Activated T-cell treated with anti-CD3 and anti-CD28 coated beads, Interleukin-2, amount 50 U/mL, for 24 hours (primary cell): ENCODE results near the gene IFT122.
"Not testable (repeated sequence)": the region's sequence is repeated elsewhere in the genome, so short reads cannot be mapped to it uniquely, and the experiment has no call there.

Experiments used
- DNase-seq: peaks from one replicate; pipeline ENCODE4 v3.0.0-alpha.2; 2020
- H3K27ac Mint-ChIP-seq: 2 replicates; pipeline ENCODE4 v1.8.0; 2020; ENCODE audit warnings: mild to moderate bottlenecking, mixed read lengths
- H3K27me3 Mint-ChIP-seq: 2 replicates; pipeline ENCODE4 v1.8.0; 2020; ENCODE audit warnings: mixed read lengths
- H3K36me3 Mint-ChIP-seq: 2 replicates; pipeline ENCODE4 v1.8.0; 2020; ENCODE audit warnings: low read depth, mixed read lengths
- H3K4me1 Mint-ChIP-seq: 2 replicates; pipeline ENCODE4 v1.8.0; 2020; ENCODE audit warnings: low read depth, mixed read lengths
- H3K4me3 Mint-ChIP-seq: 2 replicates; pipeline ENCODE4 v1.8.0; 2020; ENCODE audit warnings: mild to moderate bottlenecking, moderate library complexity, mixed read lengths
- H3K9me3 Mint-ChIP-seq: 2 replicates; pipeline ENCODE4 v1.8.0; 2020; ENCODE audit warnings: mixed read lengths

The IFT122 gene

DNA sequence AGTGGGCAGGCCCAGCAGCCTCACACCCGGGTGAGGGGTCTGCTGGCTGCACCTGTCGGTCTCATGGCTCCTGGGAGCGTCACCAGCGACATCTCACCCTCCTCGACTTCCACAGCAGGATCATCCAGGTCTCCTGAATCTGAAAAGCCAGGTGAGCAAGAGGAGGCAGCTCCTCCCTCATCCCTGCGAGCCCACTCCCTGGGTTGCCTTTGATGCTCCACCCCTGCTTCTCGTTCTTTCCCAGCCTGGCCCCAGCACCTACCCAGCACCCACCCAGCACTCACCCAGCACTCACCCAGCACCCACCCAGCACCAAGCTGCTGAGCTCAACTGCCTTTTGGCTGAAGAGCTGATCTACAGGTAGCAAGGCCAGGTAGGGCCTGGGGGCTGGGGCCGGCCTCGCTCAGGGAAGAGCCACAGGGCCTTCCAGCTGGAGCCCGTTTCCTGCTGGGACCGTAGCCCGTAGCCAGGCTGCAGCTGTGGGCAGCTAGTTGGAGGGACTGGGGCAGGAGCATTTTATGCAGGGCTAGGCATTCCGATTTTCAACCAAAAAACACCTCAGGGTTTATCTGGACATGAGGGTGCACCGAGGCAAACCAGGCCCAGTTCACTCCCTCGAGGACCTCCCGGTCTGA lies 103.2 kb downstream of the IFT122 start, which contains the start of gene H1-8:
H1-8 (plus strand) TSS at position 20 of the 635 bp plus-strand sequence; CDS start at position 64, 44 bp downstream.
- no peak within 1 kb of the TSS for H3K4me3 Mint-ChIP-seq
- H3K27ac Mint-ChIP-seq: no peak within 1 kb of the TSS
- H3K36me3 Mint-ChIP-seq: no peaks in the 10 kb centered on the region
- no peak for DNase-seq
- H3K4me1 Mint-ChIP-seq: no peaks in the 10 kb centered on the region
- no peaks in the 10 kb centered on the region for H3K27me3 Mint-ChIP-seq
- no peaks in the 10 kb centered on the region for H3K9me3 Mint-ChIP-seq

DNA sequence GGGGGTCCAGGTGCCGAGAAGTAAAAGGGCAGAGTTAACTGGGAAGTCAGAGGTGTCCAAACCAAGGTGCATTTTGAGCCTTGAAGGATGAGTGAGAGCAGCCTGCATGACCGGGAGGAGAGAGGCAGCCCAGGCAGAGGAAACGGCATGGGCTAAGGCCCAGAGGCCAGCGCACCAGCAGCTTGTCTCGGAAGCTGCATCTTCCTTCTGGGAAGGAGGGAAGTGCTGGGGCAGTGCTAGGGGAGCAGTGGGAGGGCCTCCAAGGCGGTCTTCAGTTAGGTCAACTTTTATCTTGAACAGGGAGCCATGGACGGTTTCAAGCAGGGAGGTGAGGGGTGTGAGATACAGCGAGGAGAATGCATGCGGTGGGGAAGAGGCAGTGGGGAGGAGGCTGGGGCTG lies 104.0 kb downstream of the IFT122 start:
- no peak for DNase-seq
- no peaks in the 10 kb centered on the region for H3K9me3 Mint-ChIP-seq
- no peaks in the 10 kb centered on the region for H3K27me3 Mint-ChIP-seq
- H3K27ac Mint-ChIP-seq: no peak overlapping the region
- H3K36me3 Mint-ChIP-seq: no peaks in the 10 kb centered on the region
- H3K4me3 Mint-ChIP-seq: no peak overlapping the region
- no peaks in the 10 kb centered on the region for H3K4me1 Mint-ChIP-seq

DNA sequence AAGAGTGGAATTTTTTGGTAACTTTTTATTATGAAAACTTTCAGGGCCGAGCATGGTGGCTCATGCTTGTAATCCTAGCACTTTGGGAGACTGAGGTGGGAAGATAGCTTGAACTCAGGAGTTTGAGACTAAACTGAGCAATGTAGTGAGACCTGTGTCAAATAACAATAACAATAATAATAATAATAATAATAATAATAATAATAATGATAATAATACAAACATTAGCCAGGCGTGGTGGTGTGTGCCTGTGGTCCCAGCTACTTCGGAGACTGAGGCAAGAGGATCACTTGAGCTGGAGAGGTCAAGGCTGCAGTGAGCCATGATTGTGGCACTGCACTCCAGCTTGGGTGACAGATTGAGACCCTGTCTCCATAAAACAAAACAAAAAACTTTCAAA lies 105.9 kb downstream of the IFT122 start:
- H3K4me3 Mint-ChIP-seq, H3K27me3 Mint-ChIP-seq, H3K9me3 Mint-ChIP-seq, DNase-seq, H3K27ac Mint-ChIP-seq, H3K36me3 Mint-ChIP-seq, H3K4me1 Mint-ChIP-seq: not testable (repeated sequence)

DNA sequence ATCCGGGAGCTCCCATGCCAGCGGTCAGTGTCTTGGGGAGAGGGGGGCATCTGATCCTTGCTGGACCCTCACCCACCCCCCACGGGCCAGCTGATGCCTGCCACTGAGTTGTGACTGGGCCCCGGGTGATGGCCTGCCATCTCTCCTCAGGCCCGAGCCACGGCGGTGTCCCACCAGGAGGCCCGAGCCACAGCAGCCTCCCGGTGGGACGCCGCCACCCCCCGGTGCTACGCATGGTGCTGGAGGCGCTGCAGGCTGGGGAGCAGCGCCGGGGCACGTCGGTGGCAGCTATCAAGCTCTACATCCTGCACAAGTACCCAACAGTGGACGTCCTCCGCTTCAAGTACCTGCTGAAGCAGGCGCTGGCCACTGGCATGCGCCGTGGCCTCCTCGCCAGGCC lies 107.2 kb downstream of the IFT122 start:
- no peaks in the 10 kb centered on the region for H3K36me3 Mint-ChIP-seq
- H3K4me3 Mint-ChIP-seq: no peak overlapping the region
- no peak overlapping the region for H3K27ac Mint-ChIP-seq
- H3K9me3 Mint-ChIP-seq: no peaks in the 10 kb centered on the region
- no peak for DNase-seq
- no peaks in the 10 kb centered on the region for H3K27me3 Mint-ChIP-seq
- H3K4me1 Mint-ChIP-seq: no peaks in the 10 kb centered on the region

DNA sequence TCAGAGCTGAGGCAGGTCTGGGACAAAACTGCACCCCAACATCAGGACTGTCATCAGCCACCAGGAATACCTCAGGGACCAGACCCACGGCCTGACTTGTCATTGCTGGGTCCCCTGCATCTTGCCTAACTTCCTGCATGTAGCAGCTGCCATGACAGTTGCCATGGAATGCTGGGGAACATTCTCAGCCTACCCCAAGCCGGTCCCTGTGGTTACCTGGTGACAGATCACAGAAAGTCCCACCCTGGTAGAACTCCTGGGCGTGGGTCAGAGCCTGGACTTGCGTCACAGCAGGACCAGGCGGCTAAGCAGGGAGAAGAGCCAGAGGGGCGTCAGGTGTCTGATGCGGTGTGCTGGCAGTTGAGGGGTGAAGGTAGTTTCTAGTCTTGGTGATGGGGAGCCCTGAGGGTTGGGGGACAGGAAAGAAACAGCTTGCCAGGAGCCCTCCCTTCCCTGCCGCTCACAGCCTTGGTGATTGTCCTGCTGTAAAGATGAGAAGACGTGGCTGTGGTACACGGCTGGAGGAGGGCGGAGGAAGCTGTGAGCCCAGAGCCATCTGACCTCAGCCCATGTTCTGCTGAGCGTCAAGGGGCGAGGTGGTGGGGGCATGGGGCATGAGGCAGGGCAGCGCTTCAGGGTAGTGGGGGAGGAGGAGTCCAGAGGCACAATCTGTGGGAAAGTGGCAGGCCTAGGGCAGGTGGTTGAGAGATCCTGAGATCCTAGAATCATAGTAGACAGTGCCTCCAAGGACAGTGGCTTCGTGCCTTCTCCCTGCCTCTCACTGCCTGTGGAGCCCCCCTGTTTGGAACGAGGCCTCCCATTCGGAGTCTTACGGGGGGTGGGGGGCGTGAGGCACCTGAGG lies 108.3 kb downstream of the IFT122 start:
- no peaks in the 10 kb centered on the region for H3K4me1 Mint-ChIP-seq
- no peaks in the 10 kb centered on the region for H3K27me3 Mint-ChIP-seq
- no peak for DNase-seq
- no peak overlapping the region for H3K4me3 Mint-ChIP-seq
- H3K9me3 Mint-ChIP-seq: no peaks in the 10 kb centered on the region
- no peak overlapping the region for H3K27ac Mint-ChIP-seq
- H3K36me3 Mint-ChIP-seq: no peaks in the 10 kb centered on the region

DNA sequence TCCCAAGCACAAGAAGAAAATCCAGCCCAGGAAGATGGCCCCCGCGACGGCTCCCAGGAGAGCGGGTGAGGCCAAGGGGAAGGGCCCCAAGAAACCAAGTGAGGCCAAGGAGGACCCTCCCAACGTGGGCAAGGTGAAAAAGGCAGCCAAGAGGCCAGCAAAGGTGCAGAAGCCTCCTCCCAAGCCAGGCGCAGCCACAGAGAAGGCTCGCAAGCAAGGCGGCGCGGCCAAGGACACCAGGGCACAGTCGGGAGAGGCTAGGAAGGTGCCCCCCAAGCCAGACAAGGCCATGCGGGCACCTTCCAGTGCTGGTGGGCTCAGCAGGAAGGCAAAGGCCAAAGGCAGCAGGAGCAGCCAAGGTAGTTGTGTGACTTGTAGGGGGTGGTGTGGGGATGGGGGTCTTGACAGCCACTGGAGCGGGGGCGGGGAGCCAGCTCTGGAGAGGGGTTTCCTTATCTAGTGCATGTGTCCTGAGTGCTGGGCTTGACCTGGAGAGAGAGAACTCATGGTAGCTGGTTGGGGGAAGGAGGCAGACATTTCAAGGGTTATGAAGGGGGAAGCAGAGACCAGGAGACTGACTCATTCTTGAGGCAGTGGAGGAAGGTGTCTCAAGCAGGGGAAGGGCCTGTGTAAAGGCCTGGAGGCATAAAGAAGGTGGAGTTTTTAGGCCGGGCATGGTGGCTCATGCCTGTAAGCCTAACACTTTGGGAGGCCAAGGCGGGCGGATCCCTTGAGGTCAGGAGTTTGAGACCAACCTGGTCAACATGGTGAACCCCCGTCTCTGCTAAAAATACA lies 109.2 kb downstream of the IFT122 start:
- Mint-ChIP-seq H3K27me3 (peaks cover under 1% of the 10 kb centered on the region), H3K36me3 (no peaks in the 10 kb centered on the region), H3K9me3 (no peaks in the 10 kb centered on the region), H3K27ac (no peak overlapping the region), H3K4me1 (peaks cover 8% of the 10 kb centered on the region), H3K4me3 (no peak overlapping the region)
- no peak for DNase-seq

DNA sequence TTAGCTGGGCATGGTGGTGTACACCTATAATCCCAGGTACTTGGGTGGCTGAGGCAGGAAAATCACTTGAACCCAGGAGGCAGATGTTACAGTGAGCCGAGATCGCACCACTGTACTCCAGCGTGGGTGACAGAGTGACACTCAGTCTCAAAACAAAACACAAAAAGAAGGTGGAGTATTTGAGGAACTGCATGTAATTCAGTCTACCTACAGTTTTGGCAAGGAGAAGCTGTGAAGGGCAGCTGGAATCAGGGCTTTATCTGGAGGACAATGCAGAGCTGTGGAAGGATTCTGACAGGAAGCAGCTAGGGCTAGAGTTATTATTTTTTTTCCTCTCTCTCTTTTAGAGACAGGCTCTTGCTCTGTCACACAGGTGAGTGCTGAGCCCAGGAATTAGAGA lies 109.8 kb downstream of the IFT122 start:
- Mint-ChIP-seq H3K27ac (no peak overlapping the region), H3K4me3 (no peak overlapping the region), H3K36me3 (no peaks in the 10 kb centered on the region), H3K9me3 (no peaks in the 10 kb centered on the region), H3K27me3 (peaks cover 6% of the 10 kb centered on the region), H3K4me1 (peaks cover 14% of the 10 kb centered on the region)
- no peak for DNase-seq

DNA sequence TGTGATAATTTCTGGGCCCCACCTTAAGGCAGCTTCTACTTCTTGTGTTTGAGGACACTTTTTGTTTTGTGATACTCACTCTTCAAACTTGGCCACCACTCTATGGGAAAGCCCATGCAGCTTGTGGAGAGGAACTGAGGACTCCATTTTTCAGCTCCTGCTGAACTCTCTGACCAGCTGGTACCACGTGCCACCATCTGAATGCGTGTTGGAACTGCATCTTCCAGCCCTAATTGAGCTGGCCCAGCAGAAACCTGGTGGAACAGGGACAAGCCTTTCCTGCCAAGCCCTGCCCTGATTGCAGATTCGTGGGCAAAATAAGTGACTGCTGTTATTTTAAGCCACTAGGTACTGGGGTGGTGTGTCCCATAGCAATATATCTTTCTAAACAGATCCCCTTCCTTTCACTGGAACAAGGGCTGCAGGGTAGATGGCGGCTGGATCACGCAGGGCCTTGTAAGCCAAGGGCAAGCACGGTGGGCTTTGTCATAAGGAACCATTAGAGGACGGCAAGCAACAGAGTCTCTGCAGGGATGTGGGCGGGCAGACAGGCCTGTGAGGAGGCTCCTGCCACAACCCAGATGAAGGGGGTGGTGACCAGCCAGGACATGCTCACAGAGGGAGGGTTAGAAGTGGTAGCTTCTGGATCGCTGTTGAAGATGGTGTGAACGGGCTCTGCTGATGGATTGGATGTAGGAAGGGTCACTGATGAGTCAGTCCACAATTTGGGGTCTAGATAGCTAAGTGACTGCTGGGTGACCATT lies 112.4 kb downstream of the IFT122 start:
- Mint-ChIP-seq H3K27ac (no peak overlapping the region), H3K36me3 (no peaks in the 10 kb centered on the region), H3K4me3 (no peak overlapping the region), H3K9me3 (no peaks in the 10 kb centered on the region), H3K4me1 (peaks cover 14% of the 10 kb centered on the region), H3K27me3 (peaks cover 8% of the 10 kb centered on the region)
- DNase-seq: no peak

DNA sequence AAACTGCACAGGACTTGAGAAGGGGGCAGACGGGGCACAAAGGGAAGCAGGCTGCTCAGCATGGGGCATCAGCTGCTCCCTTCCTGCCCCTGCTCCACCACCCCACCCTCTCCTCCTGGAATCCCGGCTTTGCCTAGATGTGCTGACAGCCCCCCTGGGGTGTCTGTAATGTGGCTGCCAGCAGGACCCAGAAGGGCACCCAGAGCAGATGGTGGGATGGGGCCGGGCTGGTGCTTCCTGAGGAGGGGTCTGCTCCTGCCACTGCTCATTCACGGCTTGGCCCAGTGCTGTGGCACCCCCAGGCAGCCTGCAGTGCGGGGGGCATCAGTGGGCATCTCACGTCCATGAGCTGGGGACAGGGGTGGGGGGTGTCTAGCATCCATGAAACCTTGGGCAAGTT lies 113.1 kb downstream of the IFT122 start:
- Mint-ChIP-seq H3K36me3 (no peaks in the 10 kb centered on the region), H3K9me3 (no peaks in the 10 kb centered on the region), H3K4me1 (peaks cover 15% of the 10 kb centered on the region), H3K27ac (no peak overlapping the region), H3K4me3 (no peak overlapping the region), H3K27me3 (peaks cover 8% of the 10 kb centered on the region)
- DNase-seq: no peak

DNA sequence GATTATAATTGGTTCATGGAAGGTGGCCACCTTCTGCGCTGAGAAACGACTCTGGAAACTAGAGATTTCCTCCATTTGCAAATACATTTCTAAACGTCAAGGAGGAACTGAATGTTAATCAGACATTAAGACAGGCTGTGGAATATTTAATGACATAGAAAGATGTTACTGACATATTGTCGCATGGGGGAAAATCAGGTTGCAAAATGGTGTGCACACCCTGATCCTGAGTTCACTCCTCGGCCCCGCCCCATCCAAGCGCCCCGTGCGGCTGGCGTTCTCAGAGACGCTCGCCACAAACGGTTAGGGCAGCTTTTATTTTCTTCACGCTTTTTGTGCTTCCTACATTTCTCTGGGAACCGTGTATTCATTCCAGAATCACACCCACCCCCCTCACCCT lies 113.7 kb downstream of the IFT122 start:
- peaks cover 8% of the 10 kb centered on the region for H3K27me3 Mint-ChIP-seq
- H3K36me3 Mint-ChIP-seq: no peaks in the 10 kb centered on the region
- peak overlapping the region; percentile 21 for H3K4me3 Mint-ChIP-seq
- H3K27ac Mint-ChIP-seq: no peak overlapping the region
- DNase-seq: no peak
- H3K9me3 Mint-ChIP-seq: no peaks in the 10 kb centered on the region
- H3K4me1 Mint-ChIP-seq: peaks cover 18% of the 10 kb centered on the region

DNA sequence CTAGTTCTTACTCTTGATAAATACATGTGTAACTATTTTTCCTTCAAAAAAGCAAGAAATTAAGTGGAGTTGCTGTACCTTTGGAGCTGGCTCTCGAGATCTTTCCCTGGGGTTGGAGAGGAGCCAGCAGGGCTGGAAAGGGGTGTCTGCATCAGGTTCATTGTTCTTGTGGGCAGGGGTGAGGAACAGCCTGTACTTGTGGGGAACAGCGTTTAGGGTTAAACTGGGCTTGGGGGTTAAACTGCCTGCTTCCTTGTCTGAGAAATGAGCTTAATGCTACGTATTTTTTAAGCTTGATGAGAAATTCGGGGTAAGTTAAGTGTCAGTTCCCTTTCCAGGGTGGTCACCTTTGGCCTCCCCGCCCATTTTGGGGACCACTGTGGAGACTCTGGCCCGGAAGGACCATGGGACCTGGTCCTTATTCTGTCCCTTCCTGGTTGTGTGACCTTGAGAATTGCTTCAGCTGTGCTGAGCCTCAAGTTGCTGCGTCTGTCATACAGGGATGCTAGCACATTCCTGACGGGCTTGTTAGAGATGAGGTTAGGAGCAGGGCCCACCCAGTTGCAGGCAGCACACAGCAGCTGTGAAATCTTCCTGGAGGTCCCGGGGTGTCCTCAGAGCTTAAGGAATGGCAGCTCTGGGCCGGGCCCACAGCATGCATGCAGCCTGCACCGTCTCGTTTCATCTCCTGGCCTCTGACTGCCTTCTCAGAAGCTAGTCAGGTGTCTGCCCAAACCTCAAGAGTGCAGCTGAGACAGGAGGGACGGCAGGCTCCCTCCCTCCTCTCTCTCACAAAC lies 114.5 kb downstream of the IFT122 start:
- H3K27me3 Mint-ChIP-seq: peaks cover 8% of the 10 kb centered on the region
- DNase-seq: no peak
- H3K4me1 Mint-ChIP-seq: peaks cover 18% of the 10 kb centered on the region
- H3K36me3 Mint-ChIP-seq: no peaks in the 10 kb centered on the region
- no peak overlapping the region for H3K4me3 Mint-ChIP-seq
- no peaks in the 10 kb centered on the region for H3K9me3 Mint-ChIP-seq
- no peak overlapping the region for H3K27ac Mint-ChIP-seq

DNA sequence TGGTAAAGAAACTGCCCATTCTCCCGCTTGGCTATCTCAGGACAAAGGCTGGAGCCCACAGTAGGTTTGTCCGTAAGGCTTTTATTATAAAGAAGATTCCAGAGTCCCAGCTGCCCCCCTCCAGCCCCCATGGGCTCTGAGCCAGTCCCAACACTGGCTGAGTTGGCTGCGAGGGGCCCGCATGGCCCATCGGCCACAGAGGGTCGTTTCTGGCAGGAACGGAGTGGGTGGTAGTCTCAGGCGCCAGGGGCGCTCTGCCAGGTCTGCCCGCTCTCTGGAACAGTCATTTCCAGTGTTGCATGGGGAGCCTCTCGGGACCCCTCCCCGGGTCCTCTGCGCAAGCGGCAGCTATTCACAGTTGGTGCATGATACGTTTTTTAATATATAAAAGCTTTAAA lies 115.1 kb downstream of the IFT122 start:
- no peak for DNase-seq
- peaks cover 18% of the 10 kb centered on the region for H3K4me1 Mint-ChIP-seq
- no peaks in the 10 kb centered on the region for H3K9me3 Mint-ChIP-seq
- H3K4me3 Mint-ChIP-seq: no peak overlapping the region
- no peak overlapping the region for H3K27ac Mint-ChIP-seq
- H3K36me3 Mint-ChIP-seq: no peaks in the 10 kb centered on the region
- peaks cover 8% of the 10 kb centered on the region for H3K27me3 Mint-ChIP-seq

DNA sequence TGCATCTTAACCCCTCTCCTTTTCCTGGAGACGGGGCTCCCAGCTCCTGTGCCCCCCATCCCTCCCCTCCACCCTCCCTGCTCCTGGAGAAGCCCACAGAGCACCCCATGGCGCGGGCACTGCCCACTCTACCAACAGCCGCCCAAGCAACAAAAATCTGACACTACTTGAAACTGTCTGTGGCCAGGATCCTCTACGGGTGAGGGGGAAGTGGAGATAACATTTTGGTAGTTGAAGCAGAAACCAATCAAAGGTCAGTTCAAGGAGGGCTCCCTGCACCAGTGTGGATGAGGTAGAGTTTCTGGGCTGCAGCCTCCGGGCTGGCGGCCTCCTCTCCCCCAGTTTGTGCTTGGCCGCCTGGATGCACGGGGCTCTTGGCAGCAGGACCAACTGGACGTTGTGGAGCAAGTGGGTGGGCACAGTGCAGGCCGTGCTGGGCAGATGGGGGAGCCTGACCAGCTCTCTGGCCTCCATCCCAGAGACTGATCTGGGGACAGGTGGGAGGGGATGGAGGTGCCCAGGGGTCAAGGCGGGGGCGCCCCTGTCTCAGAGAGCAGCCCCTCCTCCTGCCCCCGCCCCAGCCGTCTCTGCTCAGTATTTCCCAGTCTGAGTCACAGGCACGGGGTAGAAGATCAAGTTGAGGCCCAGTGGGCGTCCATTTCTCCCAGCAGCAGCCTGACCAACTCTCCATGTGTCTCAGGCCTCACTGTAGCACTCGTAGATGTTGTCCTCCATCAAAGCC lies 115.8 kb downstream of the IFT122 start:
- H3K4me1 Mint-ChIP-seq: peaks cover 18% of the 10 kb centered on the region
- H3K4me3 Mint-ChIP-seq: no peak overlapping the region
- H3K36me3 Mint-ChIP-seq: no peaks in the 10 kb centered on the region
- no peak for DNase-seq
- H3K27me3 Mint-ChIP-seq: peaks cover 8% of the 10 kb centered on the region
- H3K9me3 Mint-ChIP-seq: no peaks in the 10 kb centered on the region
- no peak overlapping the region for H3K27ac Mint-ChIP-seq
